ENCODE measurements around the gene BLMH.
A peak's percentile ranks its signal among the peaks of the same experiment; 100 is the strongest.

Gene BLMH

DNA sequence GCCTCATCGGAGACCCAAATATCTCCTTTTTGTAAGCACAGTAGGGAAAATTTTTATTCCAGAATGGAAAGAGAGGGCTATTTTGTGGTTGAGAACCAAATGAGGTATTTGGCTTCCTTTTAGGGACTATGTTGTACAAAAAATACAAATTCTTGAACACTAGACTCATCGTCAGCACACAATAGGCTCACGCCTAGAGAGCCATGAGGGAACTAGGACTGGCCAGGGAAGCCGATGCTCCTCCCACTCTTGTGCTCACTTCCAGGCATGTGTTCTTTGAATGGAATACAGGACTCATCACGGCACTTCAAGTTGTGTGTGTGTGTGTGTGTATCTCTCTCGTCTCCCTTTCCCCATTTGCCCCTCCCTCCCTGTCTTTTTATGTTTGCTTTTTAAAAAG is 17.8 kb upstream of the BLMH start:
- no peak for DNase-seq (ENCODE audit: insufficient read length, low spot score)
- TF ChIP-seq, protein P1, sequence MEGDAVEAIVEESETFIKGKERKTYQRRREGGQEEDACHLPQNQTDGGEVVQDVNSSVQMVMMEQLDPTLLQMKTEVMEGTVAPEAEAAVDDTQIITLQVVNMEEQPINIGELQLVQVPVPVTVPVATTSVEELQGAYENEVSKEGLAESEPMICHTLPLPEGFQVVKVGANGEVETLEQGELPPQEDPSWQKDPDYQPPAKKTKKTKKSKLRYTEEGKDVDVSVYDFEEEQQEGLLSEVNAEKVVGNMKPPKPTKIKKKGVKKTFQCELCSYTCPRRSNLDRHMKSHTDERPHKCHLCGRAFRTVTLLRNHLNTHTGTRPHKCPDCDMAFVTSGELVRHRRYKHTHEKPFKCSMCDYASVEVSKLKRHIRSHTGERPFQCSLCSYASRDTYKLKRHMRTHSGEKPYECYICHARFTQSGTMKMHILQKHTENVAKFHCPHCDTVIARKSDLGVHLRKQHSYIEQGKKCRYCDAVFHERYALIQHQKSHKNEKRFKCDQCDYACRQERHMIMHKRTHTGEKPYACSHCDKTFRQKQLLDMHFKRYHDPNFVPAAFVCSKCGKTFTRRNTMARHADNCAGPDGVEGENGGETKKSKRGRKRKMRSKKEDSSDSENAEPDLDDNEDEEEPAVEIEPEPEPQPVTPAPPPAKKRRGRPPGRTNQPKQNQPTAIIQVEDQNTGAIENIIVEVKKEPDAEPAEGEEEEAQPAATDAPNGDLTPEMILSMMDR (IDR thresholded peaks at IDR 0.05; ENCODE audit: insufficient read depth, missing control alignments), result no peak
- no peak for FAIRE-seq

DNA sequence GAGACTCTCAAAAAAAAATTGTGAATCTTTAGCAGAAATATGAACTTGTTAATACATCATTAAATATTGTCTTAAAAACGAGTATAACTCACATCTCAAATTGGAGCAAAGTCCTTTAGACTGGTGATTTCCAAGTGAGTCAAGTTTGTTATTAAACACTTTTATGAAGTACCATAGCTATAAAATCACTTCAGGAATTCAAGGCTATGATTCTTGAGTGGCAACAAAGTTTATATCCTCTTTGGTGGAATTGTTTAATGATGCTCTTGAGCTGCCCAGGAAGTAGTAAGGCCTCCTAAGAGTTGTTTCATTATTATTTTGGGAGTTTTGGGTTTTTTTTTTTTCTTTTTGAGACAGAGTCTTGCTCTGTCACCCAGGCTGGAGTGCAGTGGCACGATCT is 16.7 kb upstream of the BLMH start:
- TF ChIP-seq, protein P1 (IDR thresholded peaks at IDR 0.05; ENCODE audit: insufficient read depth, missing control alignments), result no peak
- no peak for DNase-seq (ENCODE audit: insufficient read length, low spot score)
- FAIRE-seq, result no peak

DNA sequence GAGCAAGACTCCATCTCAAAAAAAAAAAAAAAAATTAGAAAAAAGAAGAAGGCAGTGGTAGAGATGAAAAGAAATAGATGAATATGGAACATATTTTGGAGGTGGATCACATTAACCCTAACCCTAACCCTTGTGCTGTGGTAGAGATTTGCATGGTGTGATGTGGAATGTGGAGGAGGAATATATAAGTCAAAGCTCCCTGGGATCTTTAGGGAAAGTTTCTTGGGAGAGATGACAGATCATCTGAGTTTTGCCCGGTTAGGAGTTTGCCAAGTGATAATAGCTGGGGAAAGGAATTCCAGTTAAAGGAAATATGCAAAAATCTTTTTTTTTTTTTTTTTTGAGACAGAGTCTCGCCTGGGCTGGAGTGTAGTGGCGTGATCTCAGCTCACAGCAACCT is 13.0 kb upstream of the BLMH start:
- TF ChIP-seq, protein P1 (IDR thresholded peaks at IDR 0.05; ENCODE audit: insufficient read depth, missing control alignments), result no peak
- no peak for FAIRE-seq
- DNase-seq (ENCODE audit: insufficient read length, low spot score), result no peak

DNA sequence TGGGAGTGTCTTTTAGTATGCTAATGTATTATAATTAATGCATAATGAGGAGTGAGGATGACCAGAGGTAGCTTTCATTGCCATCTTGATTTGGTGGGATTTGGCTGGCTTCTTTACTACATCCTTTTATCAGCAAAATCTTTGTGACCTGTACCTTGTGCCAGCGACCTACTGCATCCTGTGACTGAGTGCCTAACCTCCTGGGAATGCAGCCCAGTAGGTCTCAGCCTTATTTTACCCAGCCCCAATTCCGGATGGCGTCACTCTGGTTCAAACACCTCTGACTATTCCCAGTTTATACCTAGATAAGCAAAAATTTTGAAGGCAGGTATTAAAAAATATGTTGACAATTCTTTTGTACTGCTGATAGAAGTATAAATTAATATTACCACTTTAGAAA is 10.5 kb upstream of the BLMH start:
- TF ChIP-seq, protein P1 (IDR thresholded peaks at IDR 0.05; ENCODE audit: insufficient read depth, missing control alignments), result no peak
- no peak for DNase-seq (ENCODE audit: insufficient read length, low spot score)
- no peak for FAIRE-seq

DNA sequence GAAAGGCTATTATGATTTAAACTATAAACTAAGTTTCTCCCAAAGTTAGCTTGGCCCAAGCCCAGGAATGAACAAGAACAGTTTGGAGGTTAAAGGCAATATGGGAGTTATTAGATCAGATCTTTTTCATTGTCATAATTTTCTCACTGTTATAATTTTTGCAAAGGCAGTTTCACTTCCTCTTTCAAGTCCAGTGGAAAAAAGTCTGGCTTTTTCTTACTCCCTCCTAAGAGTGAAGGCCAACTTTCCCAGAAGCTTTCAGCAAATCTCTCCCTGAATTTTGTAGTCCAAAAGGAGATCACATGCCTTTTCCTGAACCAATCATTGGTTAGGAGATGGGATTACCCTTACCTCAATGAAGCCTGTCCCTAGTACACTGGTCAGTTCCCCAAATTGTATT is 9.1 kb upstream of the BLMH start:
- DNase-seq (ENCODE audit: insufficient read length, low spot score) (no peak), FAIRE-seq (no peak)
- TF ChIP-seq, protein P1 (IDR thresholded peaks at IDR 0.05; ENCODE audit: insufficient read depth, missing control alignments), result no peak

DNA sequence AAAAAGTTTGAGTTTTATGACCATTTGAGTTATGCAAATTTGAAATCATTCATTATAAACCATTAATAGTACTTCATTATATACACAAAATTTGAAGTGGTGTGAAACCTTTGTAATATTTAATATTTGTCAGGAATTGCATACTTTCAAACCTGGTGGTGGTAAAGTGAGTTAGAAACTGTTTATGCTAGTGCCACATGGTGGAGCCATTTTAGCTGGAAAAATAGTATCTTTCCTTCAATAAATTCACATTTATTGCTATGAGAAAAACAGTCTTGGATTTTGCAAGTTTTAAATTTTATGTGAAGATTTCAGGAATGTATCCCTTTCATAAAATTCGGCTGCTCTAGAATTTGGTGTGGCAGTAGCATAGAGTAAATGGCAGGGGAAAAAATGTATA is 7.3 kb upstream of the BLMH start:
- DNase-seq (ENCODE audit: insufficient read length, low spot score) (no peak), FAIRE-seq (no peak)
- TF ChIP-seq, protein P1 (IDR thresholded peaks at IDR 0.05; ENCODE audit: insufficient read depth, missing control alignments), result peak; percentile 29

DNA sequence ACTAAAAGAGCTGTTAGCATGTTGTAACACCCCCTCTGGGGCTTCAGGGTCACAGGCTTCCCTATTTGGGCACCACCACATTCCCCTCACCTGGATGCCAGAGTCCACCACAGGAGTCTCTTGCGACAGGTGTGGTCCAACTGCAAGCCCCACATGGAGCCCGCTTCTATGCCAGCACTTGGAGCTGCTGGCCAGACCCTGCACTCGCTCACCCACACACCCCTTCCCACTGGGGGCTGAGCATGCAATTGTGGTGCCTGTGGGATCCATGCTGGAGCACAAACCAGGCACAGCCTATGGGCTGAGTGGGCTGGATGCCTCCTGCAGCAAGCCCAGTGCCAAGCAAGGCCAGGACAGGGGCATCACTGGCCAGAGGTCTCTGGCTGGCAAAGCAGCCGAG is 6.0 kb upstream of the BLMH start:
- TF ChIP-seq, protein P1 (IDR thresholded peaks at IDR 0.05; ENCODE audit: insufficient read depth, missing control alignments), result no peak
- DNase-seq (ENCODE audit: insufficient read length, low spot score) (no peak), FAIRE-seq (no peak)
